IMR-90 (cell line): Measurements from ENCODE around the gene AEN. TPM values are rescaled to one million over a fixed set of nuclear protein-coding genes. Genes with fewer than 3 reads are reported as not detected.

Experiments used
- ATAC-seq: fragments of 200-7000 bp; cut with Tn5 transposase; 2 replicates; pipeline ENCODE4 v1.9.1; 2020; ENCODE audit warnings: low read depth, mild to moderate bottlenecking, moderate library complexity
- BruUV-seq: library from RNA; stranded (reverse); fragments of 400-500 nt; replicated peaks from 2 replicates; lab custom pipeline; 2021; lab: Mats Ljungman, UMichigan
- CTCF ChIA-PET: fragments of 300-600 bp; formaldehyde crosslinking; extraction: SDS; loops from one replicate; lab custom pipeline; 2021; ENCODE audit warnings: antibody characterized with exemption; lab: Yijun Ruan, JAX
- POLR2A ChIA-PET: fragments of 300-600 bp; sonication (Branson Sonifier 250); formaldehyde crosslinking; loops from one replicate; lab custom pipeline; 2022; ENCODE audit warnings: antibody characterized with exemption; ENCODE audit not compliant: unreplicated experiment; lab: Charles Lee
- DNase-seq: peaks from one replicate; pipeline ENCODE4 v3.0.0; 2013
- H2AFZ ChIP-seq: replicated peaks from 2 replicates; pipeline ENCODE3; 2013; ENCODE audit warnings: low read length, mild to moderate bottlenecking; ENCODE audit not compliant: poor library complexity
- H2AK5ac ChIP-seq: 2 replicates; pipeline ENCODE4 v1.6.1; 2013; ENCODE audit warnings: low read depth, low read length, inconsistent platforms
- H2AK9ac ChIP-seq: replicated peaks from 2 replicates; pipeline ENCODE3; 2013; ENCODE audit warnings: mild to moderate bottlenecking, low read depth, low read length, moderate library complexity; ENCODE audit not compliant: poor library complexity
- H2BK120ac ChIP-seq: 2 replicates; pipeline ENCODE4 v1.6.1; 2013; ENCODE audit warnings: low read depth, low read length, inconsistent platforms
- H2BK15ac ChIP-seq: 3 replicates; pipeline ENCODE4 v1.6.1; 2013; ENCODE audit warnings: low read depth, low read length, inconsistent platforms
- H2BK20ac ChIP-seq: 2 replicates; pipeline ENCODE4 v1.6.1; 2013; ENCODE audit warnings: low read depth, mild to moderate bottlenecking, inconsistent platforms, low read length, moderate library complexity
- H2BK5ac ChIP-seq: 2 replicates; pipeline ENCODE4 v1.6.1; 2013; ENCODE audit warnings: mild to moderate bottlenecking, low read depth, low read length, inconsistent platforms; ENCODE audit not compliant: poor library complexity, severe bottlenecking
- H3K14ac ChIP-seq: replicated peaks from 2 replicates; pipeline ENCODE4 v1.6.1; 2013; ENCODE audit warnings: low read depth, low read length, inconsistent platforms
- H3K18ac ChIP-seq: 2 replicates; pipeline ENCODE4 v1.6.1; 2013; ENCODE audit warnings: low read depth, low read length, control low read depth
- H3K23ac ChIP-seq: 2 replicates; pipeline ENCODE4 v1.6.1; 2013; ENCODE audit warnings: low read depth, low read length, inconsistent platforms
- H3K27ac ChIP-seq: 2 replicates; pipeline ENCODE4 v1.5.1; 2013; ENCODE audit warnings: mild to moderate bottlenecking, control low read depth, low read length; ENCODE audit not compliant: insufficient read depth
- H3K27me3 ChIP-seq: 2 replicates; pipeline ENCODE4 v1.6.1; 2013; ENCODE audit warnings: low read length; ENCODE audit not compliant: control insufficient read depth, insufficient read depth
- H3K36me3 ChIP-seq: 2 replicates; pipeline ENCODE4 v1.6.1; 2013; ENCODE audit warnings: low read length, mixed read lengths; ENCODE audit not compliant: control insufficient read depth, insufficient read depth
- H3K4ac ChIP-seq: 2 replicates; pipeline ENCODE4 v1.6.1; 2013; ENCODE audit warnings: low read depth, low read length, inconsistent platforms
- H3K4me1 ChIP-seq: 2 replicates; pipeline ENCODE4 v1.6.1; 2013; ENCODE audit warnings: low read length, mixed read lengths; ENCODE audit not compliant: control insufficient read depth, insufficient read depth
- H3K4me2 ChIP-seq: 2 replicates; pipeline ENCODE4 v1.6.1; 2013; ENCODE audit warnings: low read depth, mild to moderate bottlenecking, control low read depth, low read length, moderate library complexity
- H3K4me3 ChIP-seq: 2 replicates; pipeline ENCODE4 v1.5.1; 2013; ENCODE audit warnings: low read depth, mild to moderate bottlenecking, control low read depth, low read length, moderate library complexity; ENCODE audit not compliant: insufficient read depth
- H3K56ac ChIP-seq: 2 replicates; pipeline ENCODE4 v1.6.1; 2013; ENCODE audit warnings: low read length, inconsistent platforms; ENCODE audit not compliant: insufficient read depth; ENCODE audit errors: extremely low read depth
- H3K79me1 ChIP-seq, 2 experiments: 2 replicates each; pipeline ENCODE4 v1.6.1; 2013; ENCODE audit warnings: low read length in 2 of 2, inconsistent platforms in 1 of 2, low read depth in 1 of 2
- H3K9ac ChIP-seq: 2 replicates; pipeline ENCODE4 v1.6.1; 2013; ENCODE audit warnings: low read depth, low read length, control low read depth
- H3K9me1 ChIP-seq: 2 replicates; pipeline ENCODE4 v1.6.1; 2013; ENCODE audit warnings: low read length, inconsistent platforms; ENCODE audit not compliant: insufficient read depth
- H3K9me3 ChIP-seq: 2 replicates; pipeline ENCODE4 v1.6.1; 2013; ENCODE audit warnings: low read length; ENCODE audit not compliant: control insufficient read depth, insufficient read depth
- H4K20me1 ChIP-seq: 2 replicates; pipeline ENCODE4 v1.6.1; 2013; ENCODE audit warnings: low read length, inconsistent platforms; ENCODE audit not compliant: insufficient read depth
- H4K5ac ChIP-seq: 2 replicates; pipeline ENCODE4 v1.6.1; 2013; ENCODE audit warnings: mild to moderate bottlenecking, low read depth, low read length, control low read depth
- H4K8ac ChIP-seq, 2 experiments: 2 replicates each; pipeline ENCODE4 v1.6.1; 2013; ENCODE audit warnings: low read depth in 2 of 2, low read length in 2 of 2, control low read depth in 1 of 2, inconsistent platforms in 1 of 2
- H4K91ac ChIP-seq: 2 replicates; pipeline ENCODE4 v1.6.1; 2013; ENCODE audit warnings: low read depth, low read length, inconsistent platforms; ENCODE audit not compliant: insufficient read depth
- BHLHE40 ChIP-seq: fragments of 150-350 bp; IDR thresholded peaks from 2 replicates; pipeline ENCODE4 v1.6.1; 2016; ENCODE audit warnings: mild to moderate bottlenecking, low read depth, low read length
- CEBPB ChIP-seq: IDR thresholded peaks from 2 replicates; pipeline ENCODE4 v1.6.1; 2012; ENCODE audit warnings: low read depth, low read length, improper control_type of control experiment
- CTCF ChIP-seq: conservative IDR thresholded peaks from 2 replicates; pipeline ENCODE4 v1.5.1; 2012; ENCODE audit warnings: mild to moderate bottlenecking, low read depth, low read length, improper control_type of control experiment
- ELK1 ChIP-seq: fragments of 150-350 bp; IDR thresholded peaks from 2 replicates; pipeline ENCODE4 v1.6.1; 2016; ENCODE audit warnings: low read depth, mild to moderate bottlenecking, low read length, moderate library complexity, borderline replicate concordance
- MAFK ChIP-seq: IDR thresholded peaks from 2 replicates; pipeline ENCODE4 v1.6.1; 2012; ENCODE audit warnings: low read depth, low read length, improper control_type of control experiment
- MAZ ChIP-seq: IDR thresholded peaks from 2 replicates; pipeline ENCODE4 v1.6.1; 2012; ENCODE audit warnings: low read depth, mild to moderate bottlenecking, low read length, improper control_type of control experiment, moderate library complexity, borderline replicate concordance
- NFE2L2 ChIP-seq: fragments of 150-350 bp; IDR thresholded peaks from 2 replicates; pipeline ENCODE4 v1.6.1; 2016; ENCODE audit warnings: low read depth, mild to moderate bottlenecking, low read length
- POLR2A ChIP-seq: IDR thresholded peaks from 2 replicates; pipeline ENCODE4 v1.6.1; 2012; ENCODE audit warnings: mild to moderate bottlenecking, low read depth, low read length
- RCOR1 ChIP-seq: IDR thresholded peaks from 2 replicates; pipeline ENCODE4 v1.6.1; 2012; ENCODE audit warnings: mild to moderate bottlenecking, low read length, improper control_type of control experiment; ENCODE audit not compliant: insufficient replicate concordance
- RFX5 ChIP-seq: IDR thresholded peaks from 2 replicates; pipeline ENCODE4 v1.8.0; 2012; ENCODE audit warnings: low read depth, mild to moderate bottlenecking, low read length, moderate library complexity
- WGBS, 2 experiments: methylation state at CpG; one replicate each; pipeline versions ENCODE4 v1.1.5 to v1.1.7; 2013; ENCODE audit warnings: missing lambda C conversion rate in 2 of 2; ENCODE audit not compliant: insufficient read length in 1 of 2; ENCODE audit errors: extremely low coverage in 2 of 2; 5-methylcytosine and 5-hydroxymethylcytosine counted together
- dilution Hi-C: fragments of 300-500 bp; cut with HindIII; formaldehyde crosslinking; loops from one replicate; pipeline ENCODE4 v1.14.3; 2018; ENCODE audit warnings: low sequenced_read_pairs; ENCODE audit not compliant: unreplicated experiment
- in situ Hi-C: fragments of 300-500 bp; cut with MboI; formaldehyde crosslinking; loops from 3 replicates; pipeline ENCODE4 v1.14.3; 2019; ENCODE audit warnings: low sequenced_read_pairs, inconsistent platforms, mixed read lengths
- intact Hi-C: fragments of 100-400 bp; cut with micrococcal nuclease; formaldehyde crosslinking; loops from 2 replicates; pipeline ENCODE4 v1.10.0; 2022
- polyA plus RNA-seq, 3 experiments: library from polyadenylated mRNA; depleted of rRNA; stranded (reverse); fragments of >200 nt; gene quantifications; 2 replicates each; pipeline ENCODE4 v1.2.3, GENCODE V29; 2012; ENCODE audit warnings: low replicate concordance in 1 of 3
- total RNA-seq: library from RNA; depleted of rRNA; stranded (reverse); fragments of >200 nt; gene quantifications from 2 replicates; pipeline ENCODE4 v1.2.3, GENCODE V29; 2012

The AEN gene
- total and polyA plus RNA-seq, 2 of the 4 experiments (the other 2 are of a cell fraction) = 48.6 to 85.5 TPM

- in situ Hi-C loops = loop anchor here (25.0 kb wide), 2 partner anchors 163 to 488 kb away; no protein-coding TSS in a partner anchor
- POLR2A ChIA-PET = no interaction called here
- no peak overlapping the region for H3K27ac ChIP-seq
- no peaks in the 10 kb centered on the region for H3K36me3 ChIP-seq
- dilution Hi-C loops = no loop called here
- H2BK15ac ChIP-seq = no peak overlapping the region
- H3K4me3 ChIP-seq = no peak overlapping the region
- H3K4ac ChIP-seq = no peak overlapping the region
- H3K79me1 ChIP-seq = no peaks in the 10 kb centered on the region
- peaks cover 6% of the 10 kb centered on the region for H3K27me3 ChIP-seq
- no peak overlapping the region for H2AK5ac ChIP-seq
- H4K91ac ChIP-seq = no peak overlapping the region
- no peak overlapping the region for H3K23ac ChIP-seq
- no TSS peak for BruUV-seq
- H3K18ac ChIP-seq = no peak overlapping the region
- H4K20me1 ChIP-seq = no peaks in the 10 kb centered on the region
- 32% methylated on average over 2 of the region's 4 CpGs; no CpG with 5 or more reads in 1 of the 2 experiments for WGBS, 2 experiments
- H4K8ac ChIP-seq = no peak overlapping the region
- TF ChIP-seq ELK1 (no peak), MAZ (no peak), POLR2A (no peak), RCOR1 (no peak), BHLHE40 (no peak), CEBPB (no peak), NFE2L2 (no peak), MAFK (no peak), CTCF (no peak), RFX5 (no peak)
- CTCF ChIA-PET = interaction anchor here (0.6 to 0.7 kb wide), 2 partner anchors 29 to 657 kb away, joined by 3 read pairs; no protein-coding TSS in a partner anchor
- intact Hi-C loops = no loop called here
- DNase-seq (no peak), ATAC-seq (no peak)
- no peak overlapping the region for H4K5ac ChIP-seq
- no peak overlapping the region for H2AK9ac ChIP-seq
- no peak overlapping the region for H3K14ac ChIP-seq
- no peaks in the 10 kb centered on the region for H3K9me1 ChIP-seq
- H3K9me3 ChIP-seq = no peaks in the 10 kb centered on the region
- H2AFZ ChIP-seq = no peak overlapping the region
- no peak overlapping the region for H2BK120ac ChIP-seq
- no peak overlapping the region for H3K4me2 ChIP-seq
- H2BK5ac ChIP-seq = no peak overlapping the region
- no peak overlapping the region for H3K9ac ChIP-seq
- no peak overlapping the region for H2BK20ac ChIP-seq
- no peak overlapping the region for H3K56ac ChIP-seq
- no peaks in the 10 kb centered on the region for H3K4me1 ChIP-seq
These were observed 53.5 kb downstream of the AEN start for GRCh38 chr15:88674661-88675060.
